Endothelial cell of umbilical vein (primary cell): ENCODE data around the gene STAP1.

Experiments
- CTCF ChIP-seq, 2 donors: IDR thresholded peaks; 1 replicate in 1 of 2; 2 replicates in 1 of 2; pipeline ENCODE4 v1.5.1; 2011; ENCODE audit warnings: low read length in 2 of 2, mild to moderate bottlenecking in 2 of 2, moderate library complexity in 2 of 2, control low read depth in 1 of 2, inconsistent platforms in 1 of 2, low read depth in 1 of 2; ENCODE audit not compliant: insufficient read depth in 1 of 2; ENCODE audit errors: extremely low read depth in 1 of 2
- EZH2 ChIP-seq: IDR thresholded peaks from 2 replicates; pipeline ENCODE4 v1.6.1; 2012; ENCODE audit warnings: borderline replicate concordance, low read depth, mild to moderate bottlenecking, moderate library complexity, low read length, inconsistent platforms; ENCODE audit not compliant: severe bottlenecking
- MAX ChIP-seq: IDR thresholded peaks from 2 replicates; pipeline ENCODE4 v1.6.1; 2011; ENCODE audit not compliant: insufficient read depth, insufficient read length
- MYC ChIP-seq: IDR thresholded peaks from one replicate; pipeline ENCODE4 v1.6.1; 2011; ENCODE audit warnings: mild to moderate bottlenecking, low read depth, low read length
- POLR2A ChIP-seq: IDR thresholded peaks from 2 replicates; pipeline ENCODE4 v1.6.1; 2012; ENCODE audit warnings: low read depth, mild to moderate bottlenecking, control low read depth, low read length
- POLR2AphosphoS5 ChIP-seq: IDR thresholded peaks from 2 replicates; pipeline ENCODE4 v1.6.1; 2012; ENCODE audit warnings: low read depth, mild to moderate bottlenecking, control low read depth, low read length, moderate library complexity; ENCODE audit not compliant: insufficient read depth

GRCh38 chr4:67546004-67546356 lies 12.5 kb upstream of the STAP1 start:
- TF ChIP-seq POLR2A (no peak), CTCF (IDR thresholded peaks at IDR 0.05; ENCODE audit: extremely low read depth in 1 of 2, insufficient read depth in 1 of 2, low read depth in 1 of 2, low read length in 2 of 2) (no peak), MYC (no peak), EZH2 (no peak), MAX (no peak), POLR2AphosphoS5 (no peak)
